Breast epithelium (tissue), 4 donors: Measurements from ENCODE around the gene DGKE. TPM values are rescaled to one million over a fixed set of nuclear protein-coding genes. Genes with fewer than 3 reads are reported as not detected.

Experiments
- DNase-seq, 2 donors: peaks; one replicate each; pipeline ENCODE4 v3.0.0-alpha.2; 2019; ENCODE audit warnings: low spot score in 2 of 2
- H3K27ac ChIP-seq, 2 donors: fragments of 200-600 bp; sonication (generic) in 1 of 2; one replicate each; pipeline ENCODE4 v1.5.1; 2016 to 2019; ENCODE audit warnings: mild to moderate bottlenecking in 1 of 2
- H3K27me3 ChIP-seq, 2 donors: fragments of 200-600 bp; sonication (generic) in 1 of 2; one replicate each; pipeline versions ENCODE4 v1.5.1 to v1.6.0; 2017 to 2019; ENCODE audit warnings: control low read depth in 1 of 2, mild to moderate bottlenecking in 1 of 2
- H3K36me3 ChIP-seq: fragments of 200-600 bp; one replicate; pipeline ENCODE4 v1.5.1; 2019
- H3K4me1 ChIP-seq, 2 donors: fragments of 200-600 bp; sonication (generic); one replicate each; pipeline ENCODE4 v1.5.1; 2016 to 2019; ENCODE audit warnings: control low read depth in 1 of 2
- H3K4me3 ChIP-seq, 3 donors: fragments of 200-600 bp; sonication (generic); 1 replicate in 2 of 3; 2 replicates in 1 of 3; pipeline ENCODE4 v1.5.1; 2016 to 2019; ENCODE audit warnings: mild to moderate bottlenecking in 3 of 3, moderate library complexity in 2 of 3
- H3K9me3 ChIP-seq, 2 donors: fragments of 200-600 bp; sonication (generic) in 1 of 2; one replicate each; pipeline ENCODE4 v1.5.1; 2016 to 2019; ENCODE audit warnings: control low read depth in 1 of 2
- POLR2A ChIP-seq: fragments of 450-650 bp; IDR thresholded peaks from one replicate; pipeline ENCODE4 v1.6.1; 2016; ENCODE audit warnings: antibody characterized with exemption, mild to moderate bottlenecking, moderate library complexity
- POLR2AphosphoS5 ChIP-seq, 3 donors: sonication (generic); formaldehyde crosslinking; IDR thresholded peaks; one replicate each; pipeline ENCODE4 v1.6.1; 2017; ENCODE audit warnings: antibody characterized with exemption in 3 of 3
- intact Hi-C: fragments of 100-400 bp; cut with DNase I; formaldehyde crosslinking; loops from one replicate; pipeline ENCODE4 v1.15.1; 2023; ENCODE audit warnings: low total_unique reads
- total RNA-seq, 3 donors: library from RNA; depleted of rRNA; stranded (reverse); fragments of >200 nt; gene quantifications; one replicate each; pipeline ENCODE4 v1.1.0, GENCODE V29; 2016
- TF ChIP-seq, protein P1 (sequence below), 3 donors: fragments of 450-650 bp; IDR thresholded peaks; one replicate each; pipeline ENCODE4 v1.5.1; 2016 to 2017; ENCODE audit warnings: antibody characterized with exemption in 3 of 3, mild to moderate bottlenecking in 3 of 3, moderate library complexity in 3 of 3

Gene DGKE
- total RNA-seq, 3 donors from 2014 or later, result 7.0 to 13.8 (median 11.9) TPM

GRCh38 chr17:56812901-56813388 is 21.0 kb upstream of the DGKE start:
- Histone ChIP-seq H3K4me1 (no peaks in the 10 kb centered on the region), H3K36me3 (no peaks in the 10 kb centered on the region), H3K9me3 (no peaks in the 10 kb centered on the region), H3K27ac (no peak overlapping the region), H3K4me3 (no peak overlapping the region), H3K27me3 (no peaks in the 10 kb centered on the region)
- TF ChIP-seq POLR2AphosphoS5 (IDR thresholded peaks at IDR 0.05) (no peak), POLR2A (no peak)
- TF ChIP-seq, protein P1, sequence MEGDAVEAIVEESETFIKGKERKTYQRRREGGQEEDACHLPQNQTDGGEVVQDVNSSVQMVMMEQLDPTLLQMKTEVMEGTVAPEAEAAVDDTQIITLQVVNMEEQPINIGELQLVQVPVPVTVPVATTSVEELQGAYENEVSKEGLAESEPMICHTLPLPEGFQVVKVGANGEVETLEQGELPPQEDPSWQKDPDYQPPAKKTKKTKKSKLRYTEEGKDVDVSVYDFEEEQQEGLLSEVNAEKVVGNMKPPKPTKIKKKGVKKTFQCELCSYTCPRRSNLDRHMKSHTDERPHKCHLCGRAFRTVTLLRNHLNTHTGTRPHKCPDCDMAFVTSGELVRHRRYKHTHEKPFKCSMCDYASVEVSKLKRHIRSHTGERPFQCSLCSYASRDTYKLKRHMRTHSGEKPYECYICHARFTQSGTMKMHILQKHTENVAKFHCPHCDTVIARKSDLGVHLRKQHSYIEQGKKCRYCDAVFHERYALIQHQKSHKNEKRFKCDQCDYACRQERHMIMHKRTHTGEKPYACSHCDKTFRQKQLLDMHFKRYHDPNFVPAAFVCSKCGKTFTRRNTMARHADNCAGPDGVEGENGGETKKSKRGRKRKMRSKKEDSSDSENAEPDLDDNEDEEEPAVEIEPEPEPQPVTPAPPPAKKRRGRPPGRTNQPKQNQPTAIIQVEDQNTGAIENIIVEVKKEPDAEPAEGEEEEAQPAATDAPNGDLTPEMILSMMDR (IDR thresholded peaks at IDR 0.05), result no peak
- intact Hi-C loops, result no loop called here
- DNase-seq, result no peak

DNA sequence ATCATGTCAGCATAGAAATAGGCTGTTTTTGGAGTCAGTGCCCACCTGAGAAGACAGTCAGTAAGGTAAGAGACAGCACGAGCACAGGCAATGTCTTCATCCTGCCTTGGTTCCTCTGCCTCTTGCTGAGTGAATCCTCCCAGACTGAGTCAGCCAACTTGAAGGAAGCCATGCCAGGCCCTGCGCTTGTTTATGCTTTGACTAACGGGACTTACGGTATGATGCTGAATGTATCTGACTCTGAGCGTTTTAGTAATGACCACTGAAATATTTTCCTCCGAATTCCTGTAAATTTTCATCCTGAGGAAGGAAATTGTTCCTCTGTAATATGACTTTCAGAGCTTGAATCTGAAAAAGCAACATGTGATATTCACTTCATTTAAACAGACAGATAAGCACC is 18.2 kb upstream of the DGKE start:
- Histone ChIP-seq H3K9me3 (no peaks in the 10 kb centered on the region), H3K4me3 (no peak overlapping the region), H3K36me3 (no peaks in the 10 kb centered on the region), H3K27ac (no peak overlapping the region), H3K4me1 (no peaks in the 10 kb centered on the region), H3K27me3 (no peaks in the 10 kb centered on the region)
- TF ChIP-seq, protein P1 (IDR thresholded peaks at IDR 0.05), result no peak
- no peak for TF ChIP-seq POLR2A
- TF ChIP-seq POLR2AphosphoS5 (IDR thresholded peaks at IDR 0.05), result no peak
- intact Hi-C loops, result no loop called here
- DNase-seq, result no peak

DNA sequence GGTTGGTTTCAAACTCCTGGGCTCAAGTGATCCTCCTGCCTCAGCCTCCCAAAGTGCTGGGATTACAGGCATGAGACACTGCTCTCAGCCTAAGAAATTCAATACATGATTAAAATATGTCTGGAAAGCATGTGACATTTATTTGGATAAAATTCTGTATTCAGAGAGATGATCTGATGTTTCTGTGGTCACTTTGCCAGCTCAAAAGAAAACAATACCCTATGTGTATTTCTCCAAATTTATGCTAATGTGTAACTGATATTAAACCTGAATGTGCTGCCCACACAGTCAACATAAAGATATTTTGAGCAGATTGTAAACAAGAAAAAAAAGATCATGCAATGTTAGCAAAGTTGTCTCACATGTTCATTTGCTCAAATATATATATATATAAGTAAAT is 16.9 kb upstream of the DGKE start:
- H3K4me1 ChIP-seq, result no peaks in the 10 kb centered on the region
- TF ChIP-seq POLR2A, result no peak
- TF ChIP-seq, protein P1 (IDR thresholded peaks at IDR 0.05), result no peak
- TF ChIP-seq POLR2AphosphoS5 (IDR thresholded peaks at IDR 0.05), result no peak
- intact Hi-C loops, result no loop called here
- H3K4me3 ChIP-seq, result no peak overlapping the region
- no peak for DNase-seq
- H3K27ac ChIP-seq, result no peak overlapping the region
- no peaks in the 10 kb centered on the region for H3K36me3 ChIP-seq
- no peaks in the 10 kb centered on the region for H3K27me3 ChIP-seq
- no peaks in the 10 kb centered on the region for H3K9me3 ChIP-seq

GRCh38 chr17:56819030-56819429 is 14.9 kb upstream of the DGKE start:
- Histone ChIP-seq H3K36me3 (no peaks in the 10 kb centered on the region), H3K27ac (no peak overlapping the region), H3K4me3 (no peak overlapping the region), H3K27me3 (no peaks in the 10 kb centered on the region), H3K9me3 (no peaks in the 10 kb centered on the region), H3K4me1 (no peaks in the 10 kb centered on the region)
- DNase-seq, result no peak
- intact Hi-C loops, result no loop called here
- TF ChIP-seq, protein P1 (IDR thresholded peaks at IDR 0.05), result no peak
- no peak for TF ChIP-seq POLR2A
- TF ChIP-seq POLR2AphosphoS5 (IDR thresholded peaks at IDR 0.05), result no peak

DNA sequence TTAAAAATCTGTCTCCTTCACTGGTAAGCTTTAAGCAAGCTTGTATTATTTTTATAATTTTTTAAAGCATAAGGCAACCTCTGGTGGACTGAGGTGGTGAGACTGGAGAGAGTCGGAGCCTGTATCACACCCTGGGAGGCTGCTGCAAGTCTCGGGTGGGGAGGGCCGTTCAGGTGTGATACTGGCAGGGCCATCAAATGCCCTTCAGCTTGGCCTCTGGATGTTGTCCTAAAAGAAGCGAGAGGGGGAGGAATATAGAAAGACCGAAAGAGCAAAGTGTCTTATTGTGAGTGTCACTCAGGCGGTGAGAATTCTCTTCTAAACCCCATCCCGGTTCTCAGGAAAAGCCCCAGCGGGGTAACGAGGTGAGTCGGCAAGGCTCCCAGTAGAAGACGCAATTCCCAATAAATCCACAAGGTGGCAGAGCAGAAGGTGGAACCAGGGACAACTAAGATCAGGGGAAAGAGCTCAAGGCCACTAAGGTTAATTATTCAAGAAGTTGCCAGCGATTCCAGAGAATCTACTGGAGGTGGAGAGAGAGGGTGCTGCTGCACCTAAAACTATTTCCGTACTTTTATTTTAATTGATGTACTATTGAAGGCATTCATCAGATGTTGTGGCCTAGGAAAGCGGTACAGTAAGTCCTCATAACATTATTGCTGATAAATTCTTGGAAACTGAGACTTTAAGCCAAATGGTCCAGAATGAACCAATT is 14.4 kb upstream of the DGKE start:
- Histone ChIP-seq H3K36me3 (no peaks in the 10 kb centered on the region), H3K4me3 (no peak overlapping the region), H3K9me3 (no peaks in the 10 kb centered on the region), H3K27me3 (no peaks in the 10 kb centered on the region), H3K27ac (no peak overlapping the region), H3K4me1 (no peaks in the 10 kb centered on the region)
- no peak for TF ChIP-seq POLR2A
- TF ChIP-seq, protein P1 (IDR thresholded peaks at IDR 0.05), result peak; percentile 83 to 91 (median 84)
- no peak for TF ChIP-seq POLR2AphosphoS5 (IDR thresholded peaks at IDR 0.05)
- intact Hi-C loops, result no loop called here
- peak in 1 of 2 donors; percentile 44 for DNase-seq
